Testis (tissue), 2 donors: ENCODE measurements around the gene STARD3.

Experiments
- POLR2A ChIP-seq: fragments of 450-650 bp; IDR thresholded peaks from one replicate; pipeline ENCODE4 v1.6.1; 2017; ENCODE audit warnings: antibody characterized with exemption, mild to moderate bottlenecking, moderate library complexity
- TF ChIP-seq, protein P1 (sequence below), 3 experiments: fragments of 450-650 bp in 2 of 3; fragments of 200-600 bp in 1 of 3; sonication (generic) in 1 of 3; IDR thresholded peaks; one replicate each; pipeline ENCODE4 v1.5.1; 2016 to 2019; ENCODE audit warnings: antibody characterized with exemption in 3 of 3, mild to moderate bottlenecking in 2 of 3, moderate library complexity in 1 of 3

DNA sequence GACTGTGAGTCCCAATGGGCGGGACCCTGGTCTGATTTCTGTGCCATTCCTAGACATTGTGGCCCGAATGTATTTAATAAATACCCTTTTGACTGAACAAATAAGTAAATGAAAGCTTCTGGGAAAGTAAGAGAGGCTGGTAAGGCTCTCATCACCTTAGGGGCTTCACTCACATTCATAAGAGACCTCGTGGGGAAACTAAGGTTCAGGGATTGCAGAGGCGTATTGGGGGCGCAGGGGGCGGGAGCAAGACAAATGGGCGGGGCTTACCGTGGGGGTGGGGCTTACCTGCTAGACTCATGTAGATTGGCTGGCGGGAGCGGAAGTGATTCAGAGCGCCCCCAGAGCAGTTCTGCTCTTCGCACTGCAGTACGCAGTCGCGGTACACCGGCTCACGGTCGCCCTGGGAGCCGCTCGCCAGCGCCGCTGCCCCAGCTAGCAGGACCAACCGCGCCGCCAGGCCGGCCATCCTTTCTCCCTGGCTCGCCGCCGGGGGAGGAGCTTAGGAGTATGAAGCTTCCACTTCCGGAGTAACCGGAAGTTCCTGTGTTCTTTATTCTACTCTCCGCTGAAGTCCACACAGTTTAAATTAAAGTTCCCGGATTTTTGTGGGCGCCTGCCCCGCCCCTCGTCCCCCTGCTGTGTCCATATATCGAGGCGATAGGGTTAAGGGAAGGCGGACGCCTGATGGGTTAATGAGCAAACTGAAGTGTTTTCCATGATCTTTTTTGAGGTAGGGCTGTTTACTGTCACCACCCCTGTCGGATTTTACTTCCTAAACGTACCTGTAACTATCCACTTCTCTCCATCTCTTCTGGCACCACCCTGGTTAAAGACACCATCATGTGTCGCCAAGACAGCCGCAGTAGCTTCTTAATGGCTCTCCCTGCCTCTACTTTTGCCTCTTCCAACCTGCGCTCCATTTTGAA is 50.9 kb downstream of the STARD3 start, which contains the start of gene PGAP3:
- TF ChIP-seq, protein P1, sequence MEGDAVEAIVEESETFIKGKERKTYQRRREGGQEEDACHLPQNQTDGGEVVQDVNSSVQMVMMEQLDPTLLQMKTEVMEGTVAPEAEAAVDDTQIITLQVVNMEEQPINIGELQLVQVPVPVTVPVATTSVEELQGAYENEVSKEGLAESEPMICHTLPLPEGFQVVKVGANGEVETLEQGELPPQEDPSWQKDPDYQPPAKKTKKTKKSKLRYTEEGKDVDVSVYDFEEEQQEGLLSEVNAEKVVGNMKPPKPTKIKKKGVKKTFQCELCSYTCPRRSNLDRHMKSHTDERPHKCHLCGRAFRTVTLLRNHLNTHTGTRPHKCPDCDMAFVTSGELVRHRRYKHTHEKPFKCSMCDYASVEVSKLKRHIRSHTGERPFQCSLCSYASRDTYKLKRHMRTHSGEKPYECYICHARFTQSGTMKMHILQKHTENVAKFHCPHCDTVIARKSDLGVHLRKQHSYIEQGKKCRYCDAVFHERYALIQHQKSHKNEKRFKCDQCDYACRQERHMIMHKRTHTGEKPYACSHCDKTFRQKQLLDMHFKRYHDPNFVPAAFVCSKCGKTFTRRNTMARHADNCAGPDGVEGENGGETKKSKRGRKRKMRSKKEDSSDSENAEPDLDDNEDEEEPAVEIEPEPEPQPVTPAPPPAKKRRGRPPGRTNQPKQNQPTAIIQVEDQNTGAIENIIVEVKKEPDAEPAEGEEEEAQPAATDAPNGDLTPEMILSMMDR (IDR thresholded peaks at IDR 0.05), result no peak
- no peak for TF ChIP-seq POLR2A
